Lower lobe of right lung (tissue), 2 donors: ENCODE measurements around the gene TTC33. TPM values are rescaled to one million over a fixed set of nuclear protein-coding genes. Genes with fewer than 3 reads are reported as not detected.

Source experiments
- ATAC-seq, 2 donors: fragments of 200-7000 bp; cut with Tn5 transposase; one replicate each; pipeline ENCODE4 v1.9.1; 2020 to 2022; ENCODE audit warnings: mild to moderate bottlenecking in 2 of 2, moderate library complexity in 2 of 2
- DNase-seq: peaks from one replicate; pipeline ENCODE4 v3.0.0-alpha.2; 2020
- H3K27ac ChIP-seq: fragments of 200-600 bp; one replicate; pipeline ENCODE4 v1.8.0; 2022
- H3K27me3 ChIP-seq: fragments of 200-600 bp; one replicate; pipeline ENCODE4 v1.8.0; 2022; ENCODE audit warnings: low read depth
- H3K36me3 ChIP-seq: fragments of 200-600 bp; one replicate; pipeline ENCODE4 v1.8.0; 2022; ENCODE audit warnings: mild to moderate bottlenecking
- H3K4me1 ChIP-seq: fragments of 200-600 bp; one replicate; pipeline ENCODE4 v1.8.0; 2022
- H3K4me3 ChIP-seq: fragments of 200-600 bp; one replicate; pipeline ENCODE4 v1.8.0; 2022; ENCODE audit warnings: mild to moderate bottlenecking
- H3K9me3 ChIP-seq: fragments of 200-600 bp; one replicate; pipeline ENCODE4 v1.8.0; 2022
- intact Hi-C: fragments of 100-400 bp; cut with DNase I; formaldehyde crosslinking; loops from one replicate; pipeline ENCODE4 v1.11.0; 2022
- total RNA-seq: library from RNA; stranded (reverse); fragmentation: NEBNext Ultra II Directional; extraction: Animal tissue kit (Norgen Biotek cat#: 25700); gene quantifications from one replicate; pipeline ENCODE4 v1.2.1, GENCODE V29; 2021
- TF ChIP-seq, protein P1 (sequence below): fragments of 200-600 bp; IDR thresholded peaks from one replicate; pipeline ENCODE4 v1.8.0; 2022; ENCODE audit warnings: antibody characterized with exemption, mild to moderate bottlenecking
- donor health status: DM: no; HTN: yes; CAD: no; lungs with severe emphysema.

The TTC33 gene
- total RNA-seq, 1 donor from 2014 or later = 14.9 TPM

DNA sequence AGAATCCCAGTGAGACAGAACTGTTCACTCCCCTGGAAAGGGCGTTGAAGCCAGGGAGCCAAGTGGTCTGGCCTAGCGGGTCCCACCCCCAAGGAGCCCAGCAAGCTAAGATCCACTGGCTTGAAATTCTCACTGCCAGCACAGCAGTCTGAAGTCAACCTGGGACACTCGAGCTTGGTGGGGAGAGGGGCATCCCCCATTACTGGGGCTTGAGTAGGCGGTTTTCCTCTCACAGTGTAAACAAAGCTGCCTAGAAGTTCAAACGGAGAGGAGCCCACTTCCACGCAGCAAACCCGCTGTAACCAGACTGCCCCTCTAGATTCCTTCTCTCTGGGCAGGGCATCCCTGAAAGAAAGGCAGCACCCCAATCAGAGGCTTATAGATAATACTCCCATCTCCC lies 121.2 kb downstream of the TTC33 start:
- no peak for ATAC-seq
- Histone ChIP-seq H3K9me3 (peaks cover 13% of the 10 kb centered on the region), H3K27me3 (no peaks in the 10 kb centered on the region), H3K4me3 (no peak overlapping the region), H3K27ac (no peak overlapping the region), H3K4me1 (no peaks in the 10 kb centered on the region), H3K36me3 (no peaks in the 10 kb centered on the region)
- no peak for DNase-seq
- TF ChIP-seq, protein P1, sequence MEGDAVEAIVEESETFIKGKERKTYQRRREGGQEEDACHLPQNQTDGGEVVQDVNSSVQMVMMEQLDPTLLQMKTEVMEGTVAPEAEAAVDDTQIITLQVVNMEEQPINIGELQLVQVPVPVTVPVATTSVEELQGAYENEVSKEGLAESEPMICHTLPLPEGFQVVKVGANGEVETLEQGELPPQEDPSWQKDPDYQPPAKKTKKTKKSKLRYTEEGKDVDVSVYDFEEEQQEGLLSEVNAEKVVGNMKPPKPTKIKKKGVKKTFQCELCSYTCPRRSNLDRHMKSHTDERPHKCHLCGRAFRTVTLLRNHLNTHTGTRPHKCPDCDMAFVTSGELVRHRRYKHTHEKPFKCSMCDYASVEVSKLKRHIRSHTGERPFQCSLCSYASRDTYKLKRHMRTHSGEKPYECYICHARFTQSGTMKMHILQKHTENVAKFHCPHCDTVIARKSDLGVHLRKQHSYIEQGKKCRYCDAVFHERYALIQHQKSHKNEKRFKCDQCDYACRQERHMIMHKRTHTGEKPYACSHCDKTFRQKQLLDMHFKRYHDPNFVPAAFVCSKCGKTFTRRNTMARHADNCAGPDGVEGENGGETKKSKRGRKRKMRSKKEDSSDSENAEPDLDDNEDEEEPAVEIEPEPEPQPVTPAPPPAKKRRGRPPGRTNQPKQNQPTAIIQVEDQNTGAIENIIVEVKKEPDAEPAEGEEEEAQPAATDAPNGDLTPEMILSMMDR = no peak
- intact Hi-C loops = no loop called here

DNA sequence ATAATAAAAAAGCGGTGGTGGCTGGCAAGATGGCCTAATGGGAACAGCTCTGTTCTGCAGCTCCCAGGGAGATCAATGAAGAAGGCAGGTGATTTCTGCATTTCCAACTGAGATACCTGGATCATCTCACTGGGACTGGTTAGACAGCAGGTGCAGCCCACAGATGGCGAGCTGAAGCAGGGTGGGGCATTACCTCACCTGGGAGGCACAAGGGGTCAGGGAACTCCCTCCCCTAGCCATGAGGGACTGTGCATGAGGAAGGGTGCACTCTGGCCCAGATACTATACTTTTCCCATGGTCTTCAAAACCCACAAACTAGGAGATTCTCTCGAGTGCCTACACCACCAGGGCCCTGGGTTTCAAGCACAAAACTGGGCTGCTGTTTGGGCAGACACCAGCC lies 121.6 kb downstream of the TTC33 start:
- H3K27me3 ChIP-seq = no peaks in the 10 kb centered on the region
- intact Hi-C loops = no loop called here
- DNase-seq (no peak), ATAC-seq (no peak)
- no peak overlapping the region for H3K4me3 ChIP-seq
- no peaks in the 10 kb centered on the region for H3K36me3 ChIP-seq
- no peaks in the 10 kb centered on the region for H3K4me1 ChIP-seq
- H3K9me3 ChIP-seq = peaks cover 13% of the 10 kb centered on the region
- TF ChIP-seq, protein P1 = no peak
- no peak overlapping the region for H3K27ac ChIP-seq

DNA sequence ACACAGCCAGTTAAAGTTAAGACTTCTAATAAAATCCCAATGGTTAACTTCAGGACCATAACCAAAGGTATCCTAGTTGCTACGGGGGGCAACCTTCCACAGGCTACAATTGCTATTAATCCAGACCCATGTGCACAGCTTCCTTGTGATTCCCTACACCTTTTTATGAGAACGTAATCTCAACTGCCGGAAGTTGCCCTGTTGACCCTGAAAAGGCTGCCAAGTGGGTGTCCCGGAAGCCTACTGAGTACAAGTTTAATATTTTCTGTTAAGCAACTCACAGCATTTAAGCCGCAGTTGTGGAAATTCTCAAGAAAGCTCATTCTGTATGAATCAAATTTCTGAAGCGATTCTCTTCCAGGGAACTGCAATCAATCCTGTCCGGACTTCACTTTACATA lies 124.5 kb downstream of the TTC33 start:
- TF ChIP-seq, protein P1 = no peak
- no peak for ATAC-seq
- H3K27ac ChIP-seq = no peak overlapping the region
- no peaks in the 10 kb centered on the region for H3K36me3 ChIP-seq
- no peaks in the 10 kb centered on the region for H3K4me1 ChIP-seq
- peaks cover under 1% of the 10 kb centered on the region for H3K9me3 ChIP-seq
- no peak overlapping the region for H3K4me3 ChIP-seq
- no peaks in the 10 kb centered on the region for H3K27me3 ChIP-seq
- no peak for DNase-seq
- intact Hi-C loops = no loop called here

DNA sequence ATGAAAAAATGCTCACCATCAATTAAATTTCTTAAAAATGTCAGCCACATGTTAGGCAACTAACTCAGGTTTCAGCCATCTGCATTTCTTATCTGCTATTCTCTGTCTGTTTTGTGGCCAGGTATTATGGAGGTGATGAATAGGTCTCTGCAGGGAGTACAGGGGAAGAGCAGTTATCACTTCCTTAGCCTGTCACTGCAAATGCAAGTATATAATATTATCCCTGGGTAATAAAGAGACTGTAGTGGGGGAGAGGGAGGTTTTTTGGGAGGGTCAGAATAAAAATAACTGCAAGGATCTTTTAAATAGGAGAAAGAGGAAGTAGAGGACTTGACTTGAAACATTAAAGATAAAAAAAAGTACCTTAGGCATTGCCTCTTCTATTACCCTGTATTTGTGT lies 125.6 kb downstream of the TTC33 start:
- H3K4me1 ChIP-seq = no peaks in the 10 kb centered on the region
- TF ChIP-seq, protein P1 = no peak
- H3K4me3 ChIP-seq = no peak overlapping the region
- ATAC-seq = no peak
- H3K36me3 ChIP-seq = no peaks in the 10 kb centered on the region
- H3K9me3 ChIP-seq = no peaks in the 10 kb centered on the region
- H3K27me3 ChIP-seq = no peaks in the 10 kb centered on the region
- H3K27ac ChIP-seq = no peak overlapping the region
- intact Hi-C loops = no loop called here
- DNase-seq = no peak

DNA sequence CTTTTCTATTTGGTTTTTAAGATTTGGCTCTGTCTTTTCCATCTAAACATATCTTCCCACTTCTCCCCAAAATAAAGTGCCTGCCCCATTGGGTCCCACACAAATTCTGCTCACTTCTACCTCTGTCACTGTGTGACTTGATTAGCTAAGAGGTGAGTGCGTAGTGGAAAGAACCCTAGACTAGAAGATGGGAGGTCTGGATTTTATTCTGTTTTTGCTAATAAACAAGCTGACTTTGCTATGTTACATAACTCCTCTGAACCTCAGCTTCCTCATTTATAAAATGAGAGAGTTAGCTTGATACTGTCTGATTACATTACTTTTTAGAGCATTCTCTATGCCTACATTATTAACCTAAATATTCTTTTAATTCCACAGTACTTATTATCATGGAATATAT lies 127.4 kb downstream of the TTC33 start:
- Histone ChIP-seq H3K4me1 (no peaks in the 10 kb centered on the region), H3K9me3 (no peaks in the 10 kb centered on the region), H3K4me3 (no peak overlapping the region), H3K36me3 (no peaks in the 10 kb centered on the region), H3K27ac (no peak overlapping the region), H3K27me3 (no peaks in the 10 kb centered on the region)
- TF ChIP-seq, protein P1 = no peak
- ATAC-seq (peak; percentile 44 to 49), DNase-seq (no peak)
- intact Hi-C loops = no loop called here

DNA sequence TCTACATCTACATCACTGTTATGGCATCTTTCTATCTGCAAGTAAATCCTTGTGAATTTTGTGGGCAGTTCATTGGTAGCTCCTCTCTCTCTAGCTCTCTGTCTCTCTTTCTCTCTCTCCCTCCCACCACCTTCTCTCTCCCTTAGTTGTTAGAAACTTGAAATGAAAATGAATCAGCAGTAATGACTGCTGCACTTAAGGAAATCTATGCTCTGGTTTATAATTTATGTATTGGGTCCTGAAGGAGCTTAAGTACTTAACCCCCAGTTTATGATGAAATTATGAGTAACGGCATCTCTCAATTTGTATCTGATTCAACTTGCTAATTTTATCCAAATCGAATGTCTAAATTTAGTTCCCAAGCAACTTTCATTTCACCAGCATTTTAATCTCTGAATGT lies 128.1 kb downstream of the TTC33 start:
- TF ChIP-seq, protein P1 = no peak
- DNase-seq (no peak), ATAC-seq (no peak)
- H3K4me3 ChIP-seq = no peak overlapping the region
- intact Hi-C loops = no loop called here
- no peaks in the 10 kb centered on the region for H3K4me1 ChIP-seq
- no peak overlapping the region for H3K27ac ChIP-seq
- no peaks in the 10 kb centered on the region for H3K36me3 ChIP-seq
- no peaks in the 10 kb centered on the region for H3K9me3 ChIP-seq
- no peaks in the 10 kb centered on the region for H3K27me3 ChIP-seq
